CD14-positive monocyte (primary cell): Measurements from ENCODE around the gene RCOR3. TPM values are rescaled to one million over a fixed set of nuclear protein-coding genes. Genes with fewer than 3 reads are reported as not detected.

Experiments
- DNase-seq, 3 donors: peaks; one replicate each; pipeline ENCODE4 v3.0.0-alpha.2; 2011 to 2022
- H2AFZ ChIP-seq: 2 replicates; pipeline ENCODE4 v1.6.0; 2012; ENCODE audit warnings: mild to moderate bottlenecking, low read depth, low read length, inconsistent platforms; ENCODE audit not compliant: insufficient read depth, poor library complexity, severe bottlenecking
- H3K27ac ChIP-seq, 2 donors: 1 replicate in 1 of 2; 2 replicates in 1 of 2; pipeline ENCODE4 v1.5.1; 2012 to 2013; ENCODE audit warnings: low read length in 2 of 2, control low read depth in 1 of 2, inconsistent platforms in 1 of 2, low read depth in 1 of 2, mild to moderate bottlenecking in 1 of 2
- H3K27me3 ChIP-seq, 2 donors: one replicate each; pipeline versions ENCODE4 v1.6.0 to v1.6.1; 2011 to 2013; ENCODE audit warnings: low read length in 2 of 2; ENCODE audit not compliant: control insufficient read depth in 2 of 2, insufficient read depth in 2 of 2
- H3K36me3 ChIP-seq, 2 donors: replicated peaks in 1 of 2; 1 replicate in 1 of 2; 2 replicates in 1 of 2; pipeline versions ENCODE4 v1.5.1 to v1.6.1; 2012 to 2013; ENCODE audit warnings: low read length in 2 of 2, control low read depth in 1 of 2, inconsistent platforms in 1 of 2, mild to moderate bottlenecking in 1 of 2; ENCODE audit not compliant: insufficient read depth in 2 of 2, control insufficient read depth in 1 of 2
- H3K4me1 ChIP-seq, 2 donors: 1 replicate in 1 of 2; 2 replicates in 1 of 2; pipeline versions ENCODE4 v1.5.1 to v1.6.1; 2012 to 2013; ENCODE audit warnings: low read length in 2 of 2, control low read depth in 1 of 2, inconsistent platforms in 1 of 2, mild to moderate bottlenecking in 1 of 2, moderate library complexity in 1 of 2; ENCODE audit not compliant: insufficient read depth in 2 of 2, control insufficient read depth in 1 of 2
- H3K4me2 ChIP-seq: replicated peaks from 2 replicates; pipeline ENCODE3; 2012; ENCODE audit warnings: low read length, moderate library complexity, mild to moderate bottlenecking; ENCODE audit not compliant: poor library complexity, severe bottlenecking; ENCODE audit errors: extremely low read depth
- H3K4me3 ChIP-seq, 3 experiments: fragments of 200-600 bp in 1 of 3; sonication (generic) in 1 of 3; replicated peaks in 1 of 3; 1 replicate in 2 of 3; 2 replicates in 1 of 3; pipeline ENCODE4 v1.5.1; 2011 to 2013; ENCODE audit warnings: low read length in 3 of 3, mild to moderate bottlenecking in 3 of 3, control low read depth in 2 of 3, low read depth in 2 of 3, inconsistent platforms in 1 of 3, moderate library complexity in 1 of 3
- H3K79me2 ChIP-seq: 2 replicates; pipeline ENCODE4 v1.6.0; 2012; ENCODE audit warnings: mild to moderate bottlenecking, control low read depth, inconsistent platforms, low read length, moderate library complexity; ENCODE audit not compliant: insufficient read depth
- H3K9ac ChIP-seq: 2 replicates; pipeline ENCODE4 v1.6.0; 2017; ENCODE audit warnings: low read length, mild to moderate bottlenecking; ENCODE audit not compliant: insufficient read depth, poor library complexity, severe bottlenecking
- H3K9me3 ChIP-seq, 2 donors: replicated peaks in 1 of 2; 1 replicate in 1 of 2; 2 replicates in 1 of 2; pipeline versions ENCODE4 v1.5.1 to v1.6.1; 2012 to 2013; ENCODE audit warnings: low read length in 2 of 2, control low read depth in 1 of 2; ENCODE audit not compliant: control insufficient read depth in 1 of 2, insufficient read depth in 1 of 2
- H4K20me1 ChIP-seq: 2 replicates; pipeline ENCODE4 v1.6.0; 2012; ENCODE audit warnings: mild to moderate bottlenecking, low read length, control low read depth, moderate library complexity; ENCODE audit not compliant: insufficient read depth
- H3K27ac Mint-ChIP-seq, 7 donors: one replicate each; pipeline ENCODE4 v1.8.0; 2020; ENCODE audit warnings: mild to moderate bottlenecking in 7 of 7, mixed read lengths in 7 of 7, moderate library complexity in 6 of 7, inconsistent platforms in 2 of 7
- H3K27me3 Mint-ChIP-seq, 3 donors: one replicate each; pipeline ENCODE4 v1.8.0; 2021 to 2022; ENCODE audit warnings: low read depth in 3 of 3, mild to moderate bottlenecking in 3 of 3, mixed read lengths in 3 of 3, moderate library complexity in 3 of 3, inconsistent platforms in 1 of 3
- H3K36me3 Mint-ChIP-seq, 2 donors: one replicate each; pipeline ENCODE4 v1.8.0; 2020; ENCODE audit warnings: mixed read lengths in 2 of 2, inconsistent platforms in 1 of 2, mild to moderate bottlenecking in 1 of 2
- H3K4me1 Mint-ChIP-seq: one replicate; pipeline ENCODE4 v1.8.0; 2020; ENCODE audit warnings: mild to moderate bottlenecking, mixed read lengths
- H3K4me3 Mint-ChIP-seq, 2 donors: one replicate each; pipeline ENCODE4 v1.8.0; 2020; ENCODE audit warnings: mild to moderate bottlenecking in 2 of 2, mixed read lengths in 2 of 2, moderate library complexity in 1 of 2
- H3K9me3 Mint-ChIP-seq, 7 donors: one replicate each; pipeline ENCODE4 v1.8.0; 2020 to 2022; ENCODE audit warnings: mixed read lengths in 7 of 7, mild to moderate bottlenecking in 6 of 7, moderate library complexity in 6 of 7, inconsistent platforms in 2 of 7
- WGBS: methylation state at CpG from one replicate; pipeline ENCODE4 v1.1.5; 2013; ENCODE audit warnings: missing lambda C conversion rate; ENCODE audit not compliant: insufficient coverage; 5-methylcytosine and 5-hydroxymethylcytosine counted together
- intact Hi-C, 2 donors: fragments of 100-400 bp; cut with micrococcal nuclease; formaldehyde crosslinking; loops; one replicate each; pipeline versions ENCODE4 v1.15.0 to v1.15.1; 2023
- polyA plus RNA-seq, 3 donors: library from polyadenylated mRNA; depleted of rRNA in 1 of 3; unstranded in 2 of 3; stranded (reverse) in 1 of 3; fragments of 300-500 nt in 2 of 3; fragments of >200 nt in 1 of 3; fragmentation: Illumina TruSeq in 2 of 3; gene quantifications; 1 replicate in 2 of 3; 2 replicates in 1 of 3; pipeline ENCODE4 v1.2.3, GENCODE V29; 2012 to 2021
- TF ChIP-seq, protein P1 (sequence below): fragments of 200-600 bp; IDR thresholded peaks from one replicate; pipeline ENCODE4 v1.8.0; 2022; ENCODE audit warnings: antibody characterized with exemption, mild to moderate bottlenecking

Gene RCOR3
- polyA plus RNA-seq, 3 donors = 14.5 to 46.5 (median 21.6) TPM

GRCh38 chr1:211359876-211360275 lies 100.7 kb downstream of the RCOR3 start:
- no peak overlapping the region for H3K27ac Mint-ChIP-seq
- TF ChIP-seq, protein P1, sequence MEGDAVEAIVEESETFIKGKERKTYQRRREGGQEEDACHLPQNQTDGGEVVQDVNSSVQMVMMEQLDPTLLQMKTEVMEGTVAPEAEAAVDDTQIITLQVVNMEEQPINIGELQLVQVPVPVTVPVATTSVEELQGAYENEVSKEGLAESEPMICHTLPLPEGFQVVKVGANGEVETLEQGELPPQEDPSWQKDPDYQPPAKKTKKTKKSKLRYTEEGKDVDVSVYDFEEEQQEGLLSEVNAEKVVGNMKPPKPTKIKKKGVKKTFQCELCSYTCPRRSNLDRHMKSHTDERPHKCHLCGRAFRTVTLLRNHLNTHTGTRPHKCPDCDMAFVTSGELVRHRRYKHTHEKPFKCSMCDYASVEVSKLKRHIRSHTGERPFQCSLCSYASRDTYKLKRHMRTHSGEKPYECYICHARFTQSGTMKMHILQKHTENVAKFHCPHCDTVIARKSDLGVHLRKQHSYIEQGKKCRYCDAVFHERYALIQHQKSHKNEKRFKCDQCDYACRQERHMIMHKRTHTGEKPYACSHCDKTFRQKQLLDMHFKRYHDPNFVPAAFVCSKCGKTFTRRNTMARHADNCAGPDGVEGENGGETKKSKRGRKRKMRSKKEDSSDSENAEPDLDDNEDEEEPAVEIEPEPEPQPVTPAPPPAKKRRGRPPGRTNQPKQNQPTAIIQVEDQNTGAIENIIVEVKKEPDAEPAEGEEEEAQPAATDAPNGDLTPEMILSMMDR = no peak
- H3K36me3 Mint-ChIP-seq = peaks cover 0 to 3% of the 10 kb centered on the region in 2 donors
- no peaks in the 10 kb centered on the region for H3K4me1 ChIP-seq
- H4K20me1 ChIP-seq = no peaks in the 10 kb centered on the region
- no peaks in the 10 kb centered on the region for H3K79me2 ChIP-seq
- H3K4me3 ChIP-seq = no peak overlapping the region
- H3K36me3 ChIP-seq = no peaks in the 10 kb centered on the region
- H2AFZ ChIP-seq = no peak overlapping the region
- no peak overlapping the region for H3K27ac ChIP-seq
- no peaks in the 10 kb centered on the region for H3K27me3 ChIP-seq
- H3K4me2 ChIP-seq = no peak overlapping the region
- intact Hi-C loops = no loop called here
- DNase-seq = no peak
- H3K4me1 Mint-ChIP-seq = no peaks in the 10 kb centered on the region
- 100% methylated on average over 1 of the region's 3 CpGs for WGBS
- no peaks in the 10 kb centered on the region for H3K9me3 Mint-ChIP-seq
- H3K27me3 Mint-ChIP-seq = no peaks in the 10 kb centered on the region
- H3K9me3 ChIP-seq = no peaks in the 10 kb centered on the region
- no peak overlapping the region for H3K9ac ChIP-seq
- no peak overlapping the region for H3K4me3 Mint-ChIP-seq

DNA sequence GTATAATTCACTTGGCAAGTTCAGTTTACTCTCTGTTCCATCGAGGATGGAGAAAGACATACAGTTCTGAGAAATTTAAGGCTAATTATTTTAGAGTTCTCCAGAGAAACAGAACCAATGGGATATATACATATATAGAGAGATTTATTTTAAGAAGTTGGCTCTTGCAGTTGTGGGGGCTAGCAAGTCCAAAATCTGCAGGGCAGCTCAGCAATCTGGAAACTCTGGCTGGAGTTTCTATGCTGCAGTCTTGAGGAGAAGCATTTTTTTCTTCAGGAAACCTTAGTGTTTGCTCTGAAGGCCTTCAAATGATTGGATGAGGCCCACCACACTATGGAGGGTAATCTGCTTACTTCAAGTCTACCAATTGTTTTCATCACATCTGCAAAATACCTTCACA lies 102.0 kb downstream of the RCOR3 start:
- no peaks in the 10 kb centered on the region for H3K9me3 ChIP-seq
- Mint-ChIP-seq H3K27ac (no peak overlapping the region), H3K27me3 (no peaks in the 10 kb centered on the region)

More for the DNA sequence above, 102.0 kb downstream of the RCOR3 start:
- no peaks in the 10 kb centered on the region for H3K4me1 ChIP-seq
- intact Hi-C loops = no loop called here
- no peak overlapping the region for H3K9ac ChIP-seq
- H3K36me3 ChIP-seq = no peaks in the 10 kb centered on the region
- no peaks in the 10 kb centered on the region for H4K20me1 ChIP-seq
- H3K27ac ChIP-seq = no peak overlapping the region
- no peak overlapping the region for H3K4me3 Mint-ChIP-seq
- H3K4me1 Mint-ChIP-seq = no peaks in the 10 kb centered on the region
- H2AFZ ChIP-seq = no peak overlapping the region
- H3K36me3 Mint-ChIP-seq = peaks cover 0 to 3% of the 10 kb centered on the region in 2 donors
- WGBS = no CpG with 5 or more reads among the region's 1 CpG
- H3K4me2 ChIP-seq = no peak overlapping the region
- DNase-seq = no peak
- H3K27me3 ChIP-seq = no peaks in the 10 kb centered on the region
- no peak overlapping the region for H3K4me3 ChIP-seq
- H3K79me2 ChIP-seq = no peaks in the 10 kb centered on the region
- TF ChIP-seq, protein P1 = no peak
- no peaks in the 10 kb centered on the region for H3K9me3 Mint-ChIP-seq

Other genes with a start within 250 kb of the RCOR3 start
- gene KCNH1, start 125.2 kb upstream of the RCOR3 start, polyA plus RNA-seq = not detected
- gene TRAF5, start 67.5 kb downstream of the RCOR3 start, polyA plus RNA-seq = 1 to 10 TPM; 1.0 to 3.8 (median 1.6) TPM
- not detected for gene RD3, start 232.8 kb downstream of the RCOR3 start, polyA plus RNA-seq